Measurements from ENCODE around the gene MCL1.

The MCL1 gene

GRCh38 chr1:150567717-150568593 is 11.5 kb downstream of the MCL1 start (continued):
- TF ChIP-seq ATF2 (tag by site-specific recombination; IDR thresholded peaks at IDR 0.05; ENCODE audit: low read depth): peak; percentile 21; the same call in 1 of the 2 replicates
- TF ChIP-seq PATZ1 (tag by site-specific recombination; IDR thresholded peaks at IDR 0.05): peak; percentile 98
- TF ChIP-seq ZNF660 (tag by site-specific recombination; IDR thresholded peaks at IDR 0.05): peak; percentile 78
- TF ChIP-seq PRDM10 (tag by site-specific recombination; IDR thresholded peaks at IDR 0.05): peak; percentile 94
- peak; percentile 71 for TF ChIP-seq SP7 (tag by site-specific recombination; IDR thresholded peaks at IDR 0.05)
- TF ChIP-seq KLF8 (tag by site-specific recombination; IDR thresholded peaks at IDR 0.05): peak; percentile 65
- TF ChIP-seq ZNF561 (tag by site-specific recombination; IDR thresholded peaks at IDR 0.05; ENCODE audit: borderline replicate concordance): 0 out of 2 replicates have a peak, but pooled peaks have one; percentile 37
- peak; percentile 60 for TF ChIP-seq ZFHX2 (tag by site-specific recombination; conservative IDR thresholded peaks at IDR 0.05)
- 0 out of 2 replicates have a peak, but pooled peaks have one; percentile 12 for TF ChIP-seq ZXDB (tag by site-specific recombination; IDR thresholded peaks at IDR 0.05)
- peak; percentile 90 for TF ChIP-seq GLIS2 (tag by site-specific recombination; IDR thresholded peaks at IDR 0.05)
- no peak for TF ChIP-seq ZNF433 (tag by site-specific recombination; IDR thresholded peaks at IDR 0.05; ENCODE audit: low read depth)
- TF ChIP-seq ZNF335 (tag by site-specific recombination; conservative IDR thresholded peaks at IDR 0.05): peak; percentile 38; the same call in 1 of the 2 replicates
- peak; percentile 69 for TF ChIP-seq ZNF629 (tag by site-specific recombination; IDR thresholded peaks at IDR 0.05)
- TF ChIP-seq ZNF521 (tag by site-specific recombination; IDR thresholded peaks at IDR 0.05): no peak
- peak; percentile 60; the same call in 1 of the 2 replicates for TF ChIP-seq TRIM28 (IDR thresholded peaks at IDR 0.05; ENCODE audit: borderline replicate concordance, low read length)
- peak; percentile 20; the same call in 1 of the 2 replicates for TF ChIP-seq ZNF398 (tag by site-specific recombination; IDR thresholded peaks at IDR 0.05)
- TF ChIP-seq ZNF18 (tag by site-specific recombination; IDR thresholded peaks at IDR 0.05): peak; percentile 71
- no peak for TF ChIP-seq ZNF645 (tag by site-specific recombination; IDR thresholded peaks at IDR 0.05)
- peak; percentile 22; the same call in 1 of the 2 replicates for TF ChIP-seq ZNF366 (tag by site-specific recombination; conservative IDR thresholded peaks at IDR 0.05)
- TF ChIP-seq SP3 (tag by site-specific recombination; IDR thresholded peaks at IDR 0.05): 0 out of 2 replicates have a peak, but pooled peaks have one; percentile 21
- TF ChIP-seq ZBTB49 (tag by site-specific recombination; IDR thresholded peaks at IDR 0.05; ENCODE audit: low read depth): no peak
- peak; percentile 50; the same call in 1 of the 2 replicates for TF ChIP-seq ZBTB48 (tag by site-specific recombination; IDR thresholded peaks at IDR 0.05)
- TF ChIP-seq ZNF600 (tag by site-specific recombination; IDR thresholded peaks at IDR 0.05): peak; percentile 78
- TF ChIP-seq ZBTB17 (tag by site-specific recombination; IDR thresholded peaks at IDR 0.05): peak; percentile 65

Measured in HEK293 (cell line).